Measurements from ENCODE around the gene CRHR1.

CRHR1 gene

DNA sequence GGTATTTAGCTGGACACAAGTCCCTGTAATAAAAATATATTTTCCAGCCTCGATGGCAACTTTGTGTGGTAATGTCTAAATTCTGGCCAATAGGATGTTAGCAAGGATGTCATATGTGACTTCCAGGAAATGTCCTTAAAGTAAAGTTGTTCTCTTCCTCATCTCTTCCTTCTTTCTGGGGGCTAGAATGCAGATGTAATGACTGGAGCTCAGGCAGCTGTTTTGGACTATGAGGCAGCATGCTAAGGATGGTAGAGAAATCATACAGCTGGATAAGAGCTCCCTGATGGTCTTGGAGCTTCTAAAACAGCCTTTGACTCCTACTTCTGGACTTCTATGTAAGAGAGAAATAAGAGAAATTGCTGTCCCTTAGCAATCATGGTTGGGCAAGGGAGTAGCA, 93.3 kb downstream of the CRHR1 start:
- no peak overlapping the region for H3K4me2 ChIP-seq (ENCODE audit: low read length)
- no peak overlapping the region for H3K23ac ChIP-seq (ENCODE audit: low read length)
- H3K79me2 ChIP-seq (ENCODE audit: control insufficient read depth, insufficient read depth, low read length), result no peaks in the 10 kb centered on the region
- H3K9ac ChIP-seq (ENCODE audit: low read length), result no peak overlapping the region
- H3K27ac ChIP-seq (ENCODE audit: low read depth, low read length), result no peak overlapping the region
- no peak overlapping the region for H2BK15ac ChIP-seq (replicated peaks; ENCODE audit: low read depth)
- no peak overlapping the region for H3K18ac ChIP-seq (ENCODE audit: low read length)
- H3K79me1 ChIP-seq (ENCODE audit: low read length), result no peaks in the 10 kb centered on the region
- no peak overlapping the region for H2BK5ac ChIP-seq (ENCODE audit: low read length)
- H2AK5ac ChIP-seq (ENCODE audit: low read length), result no peak overlapping the region
- H4K5ac ChIP-seq (ENCODE audit: low read length), result no peak overlapping the region
- no peaks in the 10 kb centered on the region for H3K36me3 ChIP-seq (ENCODE audit: control insufficient read depth, insufficient read depth, low read length)
- no peak overlapping the region for H4K8ac ChIP-seq (ENCODE audit: low read depth, low read length)
- no peaks in the 10 kb centered on the region for H3K27me3 ChIP-seq (ENCODE audit: insufficient read depth, low read length, poor library complexity)
- no CpG with 5 or more reads among the region's 1 CpG for WGBS (ENCODE audit: extremely low coverage, insufficient coverage, low lambda C conversion rate)
- no peaks in the 10 kb centered on the region for H3K4me1 ChIP-seq (ENCODE audit: control insufficient read depth, low read depth, low read length)
- H3K4me3 ChIP-seq (ENCODE audit: low read length), result no peak overlapping the region
- DNase-seq, result no peak
- H2BK120ac ChIP-seq (ENCODE audit: low read depth, low read length), result no peak overlapping the region
- no peak overlapping the region for H3K56ac ChIP-seq (ENCODE audit: low read length)
- no peak overlapping the region for H3K4ac ChIP-seq (ENCODE audit: low read depth, low read length)

DNA sequence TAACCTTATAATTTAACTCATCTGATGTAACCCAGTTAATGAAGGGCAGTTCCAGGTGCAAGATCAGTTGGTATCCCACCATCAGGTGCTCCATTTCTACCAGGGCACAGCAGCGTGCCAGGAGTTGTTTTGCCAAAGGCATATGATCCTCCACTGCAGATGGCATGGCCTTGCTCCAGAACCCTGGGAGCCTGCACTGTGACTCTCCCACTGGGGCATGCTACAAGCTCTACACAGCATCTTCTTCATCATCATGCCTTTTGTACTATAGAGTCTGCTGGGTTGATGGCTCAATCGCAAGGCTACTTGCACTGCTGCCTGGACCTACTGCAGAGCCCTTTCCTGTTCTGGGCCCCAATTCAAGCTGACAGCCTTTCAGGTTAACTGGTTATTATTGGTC, 98.9 kb downstream of the CRHR1 start:
- whole genome bisulfite sequencing (ENCODE audit: extremely low coverage, insufficient coverage, low lambda C conversion rate), result no CpG with 5 or more reads among the region's 2 CpGs

More for the DNA sequence above, 98.9 kb downstream of the CRHR1 start:
- Histone ChIP-seq H2BK15ac (replicated peaks; ENCODE audit: low read depth) (no peak overlapping the region), H3K79me2 (ENCODE audit: control insufficient read depth, insufficient read depth, low read length) (no peaks in the 10 kb centered on the region), H3K36me3 (ENCODE audit: control insufficient read depth, insufficient read depth, low read length) (no peaks in the 10 kb centered on the region), H3K79me1 (ENCODE audit: low read length) (no peaks in the 10 kb centered on the region), H3K23ac (ENCODE audit: low read length) (no peak overlapping the region), H3K4me3 (ENCODE audit: low read length) (no peak overlapping the region), H3K56ac (ENCODE audit: low read length) (no peak overlapping the region), H3K4me2 (ENCODE audit: low read length) (no peak overlapping the region), H2BK120ac (ENCODE audit: low read depth, low read length) (no peak overlapping the region), H4K8ac (ENCODE audit: low read depth, low read length) (no peak overlapping the region), H3K18ac (ENCODE audit: low read length) (no peak overlapping the region), H4K5ac (ENCODE audit: low read length) (no peak overlapping the region), H2AK5ac (ENCODE audit: low read length) (no peak overlapping the region), H2BK5ac (ENCODE audit: low read length) (no peak overlapping the region), H3K4ac (ENCODE audit: low read depth, low read length) (no peak overlapping the region), H3K9ac (ENCODE audit: low read length) (no peak overlapping the region), H3K27ac (ENCODE audit: low read depth, low read length) (no peak overlapping the region), H3K4me1 (ENCODE audit: control insufficient read depth, low read depth, low read length) (no peaks in the 10 kb centered on the region), H3K27me3 (ENCODE audit: insufficient read depth, low read length, poor library complexity) (no peaks in the 10 kb centered on the region)
- no peak for DNase-seq
